Lower leg skin (tissue), 4 donors: ENCODE data around the gene NKD2. TPM values are rescaled to one million over a fixed set of nuclear protein-coding genes. Genes with fewer than 3 reads are reported as not detected.
"Not testable (repeated sequence)": the region's sequence is repeated elsewhere in the genome, so short reads cannot be mapped to it uniquely, and the experiment has no call there.

Experiments
- DNase-seq, 2 donors: peaks; one replicate each; pipeline ENCODE4 v3.0.0-alpha.2; 2019; ENCODE audit warnings: low spot score in 2 of 2
- H3K4me3 ChIP-seq: fragments of 200-600 bp; sonication (generic); 2 replicates; pipeline ENCODE4 v1.5.1; 2017; ENCODE audit warnings: mild to moderate bottlenecking, low read depth; ENCODE audit not compliant: poor library complexity, severe bottlenecking
- POLR2A ChIP-seq, 2 donors: fragments of 450-650 bp; IDR thresholded peaks; one replicate each; pipeline ENCODE4 v1.6.1; 2016 to 2017; ENCODE audit warnings: antibody characterized with exemption in 2 of 2, mild to moderate bottlenecking in 1 of 2, moderate library complexity in 1 of 2
- WGBS, 2 donors: methylation state at CpG; one replicate each; pipeline ENCODE4 v1.1.5; 2018; 5-methylcytosine and 5-hydroxymethylcytosine counted together
- intact Hi-C: fragments of 100-400 bp; cut with DNase I; formaldehyde crosslinking; loops from one replicate; pipeline ENCODE4 v1.15.0; 2023; ENCODE audit warnings: low total_unique reads
- total RNA-seq, 4 donors: library from RNA; depleted of rRNA; stranded (reverse); fragments of >200 nt; gene quantifications; one replicate each; pipeline ENCODE4 v1.1.0, GENCODE V29; 2016
- TF ChIP-seq, protein P1 (sequence below), 3 donors: fragments of 450-650 bp; IDR thresholded peaks; one replicate each; pipeline ENCODE4 v1.5.1; 2016; ENCODE audit warnings: antibody characterized with exemption in 3 of 3, mild to moderate bottlenecking in 3 of 3, moderate library complexity in 2 of 3

The NKD2 gene
- total RNA-seq, 4 donors from 2014 or later: 2.7 to 9.4 (median 3.5) TPM

DNA sequence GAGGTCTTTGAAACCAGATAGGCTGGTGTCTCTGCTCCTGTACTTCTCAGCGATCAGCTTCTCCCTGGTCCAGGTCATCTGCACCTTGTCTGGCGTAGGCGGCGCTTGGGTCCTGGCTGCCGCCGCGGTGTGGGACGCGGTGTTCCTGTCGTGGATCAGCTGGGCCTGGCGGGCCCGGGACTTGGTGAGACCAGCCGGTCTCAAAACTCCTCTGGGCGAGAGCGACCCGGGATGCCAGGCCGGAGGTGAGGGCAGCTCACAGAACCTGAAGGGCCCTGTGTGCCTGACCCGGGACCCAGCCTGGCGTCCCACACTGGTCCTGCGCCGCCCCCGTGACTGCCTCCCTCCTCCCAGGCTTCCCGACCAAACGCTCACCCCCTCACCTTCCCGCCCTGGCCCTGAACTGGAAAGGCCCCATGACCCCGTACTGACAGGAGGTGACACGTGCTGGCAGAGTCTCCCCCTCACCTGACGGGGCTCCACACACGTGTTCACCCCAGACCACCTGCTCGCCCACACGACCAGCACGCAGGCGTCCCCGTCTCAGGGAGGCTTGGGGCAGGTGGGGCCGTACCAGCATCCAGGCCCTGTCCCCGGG is 49.0 kb downstream of the NKD2 start:
- no peak overlapping the region for H3K4me3 ChIP-seq
- DNase-seq: no peak
- intact Hi-C loops: no loop called here
- TF ChIP-seq, protein P1, sequence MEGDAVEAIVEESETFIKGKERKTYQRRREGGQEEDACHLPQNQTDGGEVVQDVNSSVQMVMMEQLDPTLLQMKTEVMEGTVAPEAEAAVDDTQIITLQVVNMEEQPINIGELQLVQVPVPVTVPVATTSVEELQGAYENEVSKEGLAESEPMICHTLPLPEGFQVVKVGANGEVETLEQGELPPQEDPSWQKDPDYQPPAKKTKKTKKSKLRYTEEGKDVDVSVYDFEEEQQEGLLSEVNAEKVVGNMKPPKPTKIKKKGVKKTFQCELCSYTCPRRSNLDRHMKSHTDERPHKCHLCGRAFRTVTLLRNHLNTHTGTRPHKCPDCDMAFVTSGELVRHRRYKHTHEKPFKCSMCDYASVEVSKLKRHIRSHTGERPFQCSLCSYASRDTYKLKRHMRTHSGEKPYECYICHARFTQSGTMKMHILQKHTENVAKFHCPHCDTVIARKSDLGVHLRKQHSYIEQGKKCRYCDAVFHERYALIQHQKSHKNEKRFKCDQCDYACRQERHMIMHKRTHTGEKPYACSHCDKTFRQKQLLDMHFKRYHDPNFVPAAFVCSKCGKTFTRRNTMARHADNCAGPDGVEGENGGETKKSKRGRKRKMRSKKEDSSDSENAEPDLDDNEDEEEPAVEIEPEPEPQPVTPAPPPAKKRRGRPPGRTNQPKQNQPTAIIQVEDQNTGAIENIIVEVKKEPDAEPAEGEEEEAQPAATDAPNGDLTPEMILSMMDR (IDR thresholded peaks at IDR 0.05): no peak
- no peak for TF ChIP-seq POLR2A (IDR thresholded peaks at IDR 0.05)
- 85 to 87% methylated on average over 35 to 36 of the region's 36 CpGs for WGBS, 2 donors

DNA sequence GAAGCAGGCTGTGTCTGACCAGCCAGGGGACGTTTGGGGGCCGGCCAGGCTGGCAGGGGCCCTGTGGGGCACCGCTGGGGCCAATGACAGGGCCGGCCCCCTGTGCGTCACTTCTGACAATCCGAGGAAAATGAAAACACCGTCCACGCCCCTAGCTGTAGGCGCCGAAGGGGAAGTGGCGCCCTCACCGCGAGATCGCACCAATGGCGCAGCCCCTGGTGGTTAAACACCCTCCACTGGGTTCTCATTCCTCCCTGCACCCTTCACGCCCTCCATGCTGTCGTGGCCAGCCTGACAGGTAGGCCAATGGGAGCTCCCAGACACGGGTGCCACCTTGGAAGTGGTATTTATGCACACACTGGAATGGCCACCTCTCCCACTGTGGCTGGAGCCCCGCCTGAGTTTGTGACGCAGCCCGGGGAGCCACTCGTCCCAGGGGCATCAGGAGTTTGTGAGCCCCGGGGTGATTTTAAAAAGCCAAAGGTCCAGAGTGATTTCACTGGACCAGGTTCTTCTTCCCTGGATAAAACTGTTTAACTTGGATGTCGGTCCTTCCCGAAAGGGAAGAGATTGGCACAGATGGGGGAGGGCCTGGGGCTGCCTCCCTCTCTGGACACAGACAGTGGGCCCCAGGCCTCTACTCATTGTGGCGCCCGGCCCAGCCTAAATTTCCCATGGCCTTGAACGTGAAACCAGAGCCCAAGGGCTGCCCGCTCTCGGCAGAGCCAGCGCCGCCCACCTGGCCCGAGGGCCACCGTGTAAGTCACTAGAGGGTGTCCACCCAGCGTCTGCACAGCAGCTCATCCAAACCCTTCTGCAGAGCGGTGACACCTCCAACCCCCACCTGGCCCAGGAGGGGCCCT is 49.7 kb downstream of the NKD2 start:
- DNase-seq: no peak
- H3K4me3 ChIP-seq: no peak overlapping the region
- no peak for TF ChIP-seq POLR2A (IDR thresholded peaks at IDR 0.05)
- TF ChIP-seq, protein P1 (IDR thresholded peaks at IDR 0.05): no peak
- intact Hi-C loops: no loop called here
- 91 to 96% methylated on average over 36 of the region's 36 CpGs for WGBS, 2 donors

DNA sequence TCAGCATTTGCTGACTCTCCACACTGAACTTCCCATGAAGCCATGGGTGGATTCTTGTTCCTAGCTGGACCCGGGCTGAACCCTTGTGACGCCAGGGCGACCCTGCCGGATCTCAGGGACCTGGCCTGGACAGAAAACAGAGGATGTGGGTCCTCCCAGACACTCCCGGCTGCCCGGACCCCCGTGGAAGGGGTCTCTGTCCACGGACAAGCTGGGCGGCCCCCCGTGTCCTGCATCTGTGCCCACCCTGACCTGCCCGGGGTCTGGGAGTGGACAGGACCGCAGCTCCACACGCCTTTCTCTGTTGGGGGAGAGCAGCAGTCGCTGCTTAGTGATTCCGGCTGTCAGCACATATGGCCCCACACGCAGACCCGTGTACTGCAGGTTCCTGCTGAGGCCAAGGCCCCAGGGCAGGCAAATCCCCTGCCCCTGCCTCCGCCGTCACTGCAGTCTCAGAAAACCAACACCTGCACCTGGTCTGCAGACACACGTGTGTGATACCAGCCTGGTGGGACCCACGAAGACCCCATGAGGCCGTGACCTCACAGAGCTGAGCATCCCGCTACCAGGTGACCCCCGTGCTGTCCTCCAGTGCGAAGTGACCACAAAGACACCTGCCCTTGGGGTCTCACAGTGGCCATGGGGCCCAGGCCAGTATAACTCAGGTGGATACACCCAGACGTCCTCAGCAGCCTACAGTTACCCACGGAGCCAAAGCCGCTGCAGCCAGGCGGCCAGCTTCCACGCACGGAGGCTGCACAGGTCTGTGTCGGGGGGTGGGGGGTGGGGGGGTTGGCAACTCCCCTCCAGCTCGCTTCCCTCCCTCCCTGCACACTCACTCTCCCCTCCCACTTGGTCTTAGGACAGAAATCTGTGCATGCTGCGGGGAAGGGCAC is 50.6 kb downstream of the NKD2 start:
- intact Hi-C loops: no loop called here
- DNase-seq: no peak
- no peak overlapping the region for H3K4me3 ChIP-seq
- no peak for TF ChIP-seq POLR2A (IDR thresholded peaks at IDR 0.05)
- TF ChIP-seq, protein P1 (IDR thresholded peaks at IDR 0.05): no peak
- 93% methylated on average over 30 to 34 of the region's 34 CpGs for WGBS, 2 donors

DNA sequence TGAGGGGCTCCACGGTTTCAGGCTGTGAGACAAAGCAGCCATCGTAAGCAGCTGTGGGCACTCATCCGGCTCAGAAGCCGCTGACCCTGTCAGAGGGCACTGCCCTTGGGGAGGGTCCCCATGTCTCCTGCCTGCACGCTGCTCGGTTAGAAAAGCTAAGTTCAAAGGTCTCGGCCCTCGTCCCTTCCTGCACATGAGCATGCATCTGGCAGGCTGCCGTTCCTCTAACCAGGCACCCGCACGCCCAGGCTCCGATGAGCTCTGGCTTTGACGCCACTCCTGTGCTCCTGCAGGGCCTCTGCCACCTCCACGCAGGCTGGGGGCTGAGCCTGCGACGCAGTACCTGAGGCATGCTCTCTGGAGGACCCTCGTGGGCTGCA is 51.3 kb downstream of the NKD2 start:
- no peak overlapping the region for H3K4me3 ChIP-seq
- 87 to 92% methylated on average over 16 to 17 of the region's 17 CpGs for WGBS, 2 donors
- DNase-seq: no peak
- intact Hi-C loops: no loop called here
- TF ChIP-seq, protein P1 (IDR thresholded peaks at IDR 0.05): no peak
- TF ChIP-seq POLR2A (IDR thresholded peaks at IDR 0.05): no peak

DNA sequence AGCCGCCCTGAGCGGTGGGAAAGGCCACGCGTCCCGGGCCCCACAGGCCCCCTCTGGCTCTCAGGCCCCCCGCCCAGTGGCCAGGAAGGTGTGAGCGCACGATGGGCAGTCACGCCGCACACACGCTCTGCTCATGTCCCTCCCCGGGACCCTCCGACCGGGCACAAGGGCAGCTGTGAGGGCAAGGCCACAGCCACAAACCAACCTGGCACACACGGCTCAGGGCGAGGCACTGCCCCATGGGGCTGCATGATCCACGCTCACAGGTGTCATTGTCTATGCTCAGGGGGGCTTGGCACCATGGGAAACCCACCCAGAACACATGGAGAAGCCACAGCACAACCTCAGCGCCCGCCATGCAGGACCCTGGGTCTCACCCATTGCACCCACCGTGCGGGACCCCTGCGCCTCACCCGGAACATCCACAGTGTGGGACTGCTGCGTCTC is 52.0 kb downstream of the NKD2 start:
- TF ChIP-seq, protein P1 (IDR thresholded peaks at IDR 0.05): no peak
- no peak for TF ChIP-seq POLR2A (IDR thresholded peaks at IDR 0.05)
- WGBS, 2 donors: 82% methylated on average over 23 to 24 of the region's 24 CpGs
- DNase-seq: no peak
- H3K4me3 ChIP-seq: no peak overlapping the region
- intact Hi-C loops: no loop called here

DNA sequence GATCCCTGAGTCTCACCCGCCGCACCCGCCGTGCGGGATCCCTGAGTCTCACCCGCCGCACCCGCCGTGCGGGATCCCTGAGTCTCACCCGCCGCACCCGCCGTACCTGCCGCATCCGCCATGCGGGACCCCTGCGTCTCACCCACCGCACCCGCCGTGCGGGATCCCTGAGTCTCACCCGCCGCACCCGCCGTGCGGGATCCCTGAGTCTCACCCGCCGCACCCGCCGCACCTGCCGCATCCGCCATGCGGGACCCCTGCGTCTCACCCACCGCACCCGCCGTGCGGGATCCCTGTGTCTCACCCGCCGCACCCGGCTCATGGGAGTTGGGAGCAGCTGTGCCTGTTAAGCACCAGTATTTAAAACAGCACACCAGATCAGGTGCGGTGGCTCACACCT is 52.7 kb downstream of the NKD2 start:
- DNase-seq, intact Hi-C loops, H3K4me3 ChIP-seq: not testable (repeated sequence)
- WGBS, 2 donors: 91 to 95% methylated on average over 17 to 20 of the region's 43 CpGs
